ENCODE data around the gene LSM7. TPM values are rescaled to one million over a fixed set of nuclear protein-coding genes. Genes with fewer than 3 reads are reported as not detected.

Gene LSM7
- total and polyA plus RNA-seq, 2 of the 13 experiments (the other 11 are each of a cell fraction or from before 2014, with no cell fraction given), result 140 to 205 TPM

- FAIRE-seq (no peak), DNase-seq (ENCODE audit: low spot score) (no peak), ATAC-seq (no peak)
- H2AFZ ChIP-seq (ENCODE audit: low read length), result no peak overlapping the region
- H3K4me3 ChIP-seq (replicated peaks in 1 of 3; ENCODE audit: insufficient read depth in 1 of 3, low read depth in 2 of 3, low read length in 3 of 3), result no peak overlapping the region; a peak in 1 of 6 replicates
- in situ Hi-C loops (cut with HindIII; ENCODE audit: extremely low pct_ligation_motif_present, low pct_unique_long_range_greater_than_20kb) (no loop called here), intact Hi-C loops (cut with micrococcal nuclease; ENCODE audit: unreplicated experiment) (no loop called here)
- H3K36me3 ChIP-seq (replicated peaks in 1 of 2; ENCODE audit: control insufficient read depth in 1 of 2, insufficient read depth in 2 of 2, low read length in 2 of 2), result no peaks in the 10 kb centered on the region
- 22% methylated on average over 10 of the region's 74 CpGs for WGBS (ENCODE audit: low lambda C conversion rate)
- no peak overlapping the region for H3K9ac ChIP-seq (ENCODE audit: insufficient read depth, low read depth, low read length)
- H3K4me1 ChIP-seq (ENCODE audit: insufficient read depth, low read length), result peaks cover 46% of the 10 kb centered on the region
- ChIA-PET POLR2A (no interaction called here), CTCF (ENCODE audit: low intra/inter-chr PET ratio, low total read pairs) (no interaction called here)
- H3K9me3 ChIP-seq (ENCODE audit: low read length), result no peaks in the 10 kb centered on the region
- H3K27ac ChIP-seq (ENCODE audit: extremely low read length, insufficient read depth, low read length), result no peak overlapping the region
- no peak overlapping the region for H3K4me2 ChIP-seq (ENCODE audit: low read depth, low read length)
- no peak for TF ChIP-seq NCOA5 (CRISPR knock-in tag; IDR thresholded peaks at IDR 0.05)
- TF ChIP-seq, protein P1, sequence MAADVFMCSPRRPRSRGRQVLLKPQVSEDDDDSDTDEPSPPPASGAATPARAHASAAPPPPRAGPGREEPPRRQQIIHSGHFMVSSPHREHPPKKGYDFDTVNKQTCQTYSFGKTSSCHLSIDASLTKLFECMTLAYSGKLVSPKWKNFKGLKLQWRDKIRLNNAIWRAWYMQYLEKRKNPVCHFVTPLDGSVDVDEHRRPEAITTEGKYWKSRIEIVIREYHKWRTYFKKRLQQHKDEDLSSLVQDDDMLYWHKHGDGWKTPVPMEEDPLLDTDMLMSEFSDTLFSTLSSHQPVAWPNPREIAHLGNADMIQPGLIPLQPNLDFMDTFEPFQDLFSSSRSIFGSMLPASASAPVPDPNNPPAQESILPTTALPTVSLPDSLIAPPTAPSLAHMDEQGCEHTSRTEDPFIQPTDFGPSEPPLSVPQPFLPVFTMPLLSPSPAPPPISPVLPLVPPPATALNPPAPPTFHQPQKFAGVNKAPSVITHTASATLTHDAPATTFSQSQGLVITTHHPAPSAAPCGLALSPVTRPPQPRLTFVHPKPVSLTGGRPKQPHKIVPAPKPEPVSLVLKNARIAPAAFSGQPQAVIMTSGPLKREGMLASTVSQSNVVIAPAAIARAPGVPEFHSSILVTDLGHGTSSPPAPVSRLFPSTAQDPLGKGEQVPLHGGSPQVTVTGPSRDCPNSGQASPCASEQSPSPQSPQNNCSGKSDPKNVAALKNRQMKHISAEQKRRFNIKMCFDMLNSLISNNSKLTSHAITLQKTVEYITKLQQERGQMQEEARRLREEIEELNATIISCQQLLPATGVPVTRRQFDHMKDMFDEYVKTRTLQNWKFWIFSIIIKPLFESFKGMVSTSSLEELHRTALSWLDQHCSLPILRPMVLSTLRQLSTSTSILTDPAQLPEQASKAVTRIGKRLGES (CRISPR knock-in tag; IDR thresholded peaks at IDR 0.05; ENCODE audit: borderline replicate concordance), result no peak
- no peak for TF ChIP-seq EED (CRISPR knock-in tag; IDR thresholded peaks at IDR 0.05)
- H3K79me2 ChIP-seq (ENCODE audit: insufficient read depth, low read length), result no peaks in the 10 kb centered on the region
- H4K20me1 ChIP-seq (ENCODE audit: insufficient read depth, low read length), result no peaks in the 10 kb centered on the region; the same call in 1 of the 2 replicates
- H3K27me3 ChIP-seq (ENCODE audit: control insufficient read depth in 1 of 2, insufficient read depth in 2 of 2, low read length in 2 of 2), result peaks cover 32 to 91% of the 10 kb centered on the region in 2 experiments
- no TSS peak for BruUV-seq (replicated peaks)
These were observed 38.5 kb downstream of the LSM7 start for GRCh38 chr19:2289714-2290435.

Measured in HepG2 (cell line).